PC-9 (cell line): ENCODE measurements around the gene PRIMA1.

Experiments used
- EZH2 ChIP-seq: fragments of 200-600 bp; sonication (generic); IDR thresholded peaks from 2 replicates; pipeline ENCODE4 v1.8.0; 2017; ENCODE audit warnings: antibody characterized with exemption, low read depth
- TF ChIP-seq, protein P1 (sequence below): fragments of 200-600 bp; sonication (generic); conservative IDR thresholded peaks from 2 replicates; pipeline ENCODE4 v1.6.1; 2017; ENCODE audit warnings: mixed run types, antibody characterized with exemption, mild to moderate bottlenecking, moderate library complexity

DNA sequence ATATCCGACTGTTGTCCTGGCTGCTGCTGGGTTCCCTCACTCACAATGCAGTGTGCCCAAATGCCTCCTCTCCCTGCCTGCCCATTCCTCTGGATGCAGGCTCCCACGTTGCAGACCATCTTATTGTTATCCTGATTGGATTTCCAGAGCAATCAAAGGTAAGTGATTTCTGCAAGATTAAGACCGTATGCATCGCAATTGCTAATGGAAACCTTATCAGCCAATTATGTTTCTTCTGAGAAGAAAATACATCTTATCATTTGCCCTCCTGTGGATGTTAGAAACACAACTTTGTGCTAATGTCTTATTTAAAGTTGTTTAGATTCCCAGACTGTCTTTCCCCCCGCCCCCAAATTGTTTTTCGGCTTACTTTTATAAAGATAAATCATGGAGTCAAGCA lies 98.1 kb downstream of the PRIMA1 start:
- TF ChIP-seq, protein P1, sequence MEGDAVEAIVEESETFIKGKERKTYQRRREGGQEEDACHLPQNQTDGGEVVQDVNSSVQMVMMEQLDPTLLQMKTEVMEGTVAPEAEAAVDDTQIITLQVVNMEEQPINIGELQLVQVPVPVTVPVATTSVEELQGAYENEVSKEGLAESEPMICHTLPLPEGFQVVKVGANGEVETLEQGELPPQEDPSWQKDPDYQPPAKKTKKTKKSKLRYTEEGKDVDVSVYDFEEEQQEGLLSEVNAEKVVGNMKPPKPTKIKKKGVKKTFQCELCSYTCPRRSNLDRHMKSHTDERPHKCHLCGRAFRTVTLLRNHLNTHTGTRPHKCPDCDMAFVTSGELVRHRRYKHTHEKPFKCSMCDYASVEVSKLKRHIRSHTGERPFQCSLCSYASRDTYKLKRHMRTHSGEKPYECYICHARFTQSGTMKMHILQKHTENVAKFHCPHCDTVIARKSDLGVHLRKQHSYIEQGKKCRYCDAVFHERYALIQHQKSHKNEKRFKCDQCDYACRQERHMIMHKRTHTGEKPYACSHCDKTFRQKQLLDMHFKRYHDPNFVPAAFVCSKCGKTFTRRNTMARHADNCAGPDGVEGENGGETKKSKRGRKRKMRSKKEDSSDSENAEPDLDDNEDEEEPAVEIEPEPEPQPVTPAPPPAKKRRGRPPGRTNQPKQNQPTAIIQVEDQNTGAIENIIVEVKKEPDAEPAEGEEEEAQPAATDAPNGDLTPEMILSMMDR = no peak
- TF ChIP-seq EZH2 = no peak
